NCI-H82 treated with DMSO at 0.1 percent for 48 hours (cell line): Measurements from ENCODE around the gene FMN2.

Experiments
- DNase-seq: peaks from one replicate; lab custom pipeline; 2025; ENCODE audit not compliant: unreplicated experiment; lab: John Stamatoyannopoulos, UW

Gene FMN2

GRCh38 chr1:240475832-240476231 lies 384.1 kb downstream of the FMN2 start:
- no peak for DNase-seq

GRCh38 chr1:240478536-240478935 lies 386.9 kb downstream of the FMN2 start:
- DNase-seq = no peak

DNA sequence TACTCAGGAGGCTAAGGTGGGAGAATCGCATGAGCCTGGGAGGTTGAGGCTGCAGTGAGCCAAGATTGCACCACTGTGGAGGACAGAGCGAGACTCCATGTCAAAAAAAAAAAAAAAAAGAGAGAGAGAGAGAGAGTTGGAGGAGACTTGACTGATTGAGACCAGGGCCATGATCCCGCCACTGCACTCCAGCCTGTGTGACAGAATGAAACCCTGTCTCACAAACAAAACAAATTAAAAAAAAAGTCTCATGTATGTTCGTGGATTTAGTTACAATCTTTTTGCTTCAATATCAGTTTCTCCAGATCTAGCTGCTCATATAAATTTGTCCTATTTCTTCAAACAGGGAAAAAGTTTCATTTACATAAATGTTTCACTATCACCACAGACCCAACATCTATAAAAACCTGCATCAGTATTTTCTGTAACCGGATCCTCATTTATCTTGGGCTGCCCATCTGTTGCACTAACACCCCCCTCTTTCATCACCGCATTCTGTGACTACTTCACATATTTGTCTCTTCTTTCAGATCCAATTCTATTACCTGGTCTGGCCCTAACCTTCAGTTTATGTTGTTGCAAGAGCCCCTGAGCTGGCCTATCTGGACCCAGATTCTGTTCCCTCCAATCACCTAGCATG lies 393.2 kb downstream of the FMN2 start:
- no peak for DNase-seq

- DNase-seq = no peak
These were observed 394.9 kb downstream of the FMN2 start for GRCh38 chr1:240486611-240487010.

DNA sequence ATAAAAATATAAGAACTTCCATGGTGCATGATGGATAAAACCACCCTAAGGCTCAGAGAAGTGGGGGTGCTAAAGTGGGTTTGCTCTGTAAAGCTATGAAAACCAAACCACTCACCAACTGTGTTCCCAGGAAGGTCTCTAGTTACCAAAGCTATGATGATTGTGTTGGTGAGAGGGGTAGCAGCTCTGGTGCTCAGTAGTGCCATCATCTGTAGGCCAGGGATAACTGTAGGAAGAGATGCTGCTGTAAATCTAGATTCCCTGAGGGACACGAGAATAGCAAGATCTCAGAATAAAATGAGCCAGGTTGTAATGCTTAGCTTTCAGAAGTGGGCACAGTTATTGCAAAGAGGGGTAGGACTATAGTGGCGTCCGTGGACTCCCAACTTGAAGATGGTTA lies 395.8 kb downstream of the FMN2 start:
- no peak for DNase-seq

DNA sequence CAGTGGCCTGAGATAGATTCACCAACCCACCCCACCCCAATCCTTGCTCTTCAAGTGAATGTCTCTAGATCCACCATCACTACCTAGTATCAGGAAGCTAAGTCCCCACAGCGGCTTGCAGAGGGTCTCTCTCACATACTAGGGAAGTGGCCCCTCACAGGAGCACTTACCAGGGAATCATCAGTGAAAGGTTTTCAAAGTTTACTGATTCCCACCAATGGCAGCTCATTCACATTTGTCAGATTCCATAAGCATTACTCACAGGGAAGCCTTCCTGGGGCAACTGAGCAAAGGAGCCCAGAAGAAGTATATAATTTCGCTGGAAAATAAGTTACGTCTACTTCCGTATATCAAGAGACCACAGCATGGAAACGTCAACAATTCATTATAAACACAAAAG lies 399.5 kb downstream of the FMN2 start:
- no peak for DNase-seq

- no peak for DNase-seq
These were observed 400.1 kb downstream of the FMN2 start for GRCh38 chr1:240491796-240492195.

DNA sequence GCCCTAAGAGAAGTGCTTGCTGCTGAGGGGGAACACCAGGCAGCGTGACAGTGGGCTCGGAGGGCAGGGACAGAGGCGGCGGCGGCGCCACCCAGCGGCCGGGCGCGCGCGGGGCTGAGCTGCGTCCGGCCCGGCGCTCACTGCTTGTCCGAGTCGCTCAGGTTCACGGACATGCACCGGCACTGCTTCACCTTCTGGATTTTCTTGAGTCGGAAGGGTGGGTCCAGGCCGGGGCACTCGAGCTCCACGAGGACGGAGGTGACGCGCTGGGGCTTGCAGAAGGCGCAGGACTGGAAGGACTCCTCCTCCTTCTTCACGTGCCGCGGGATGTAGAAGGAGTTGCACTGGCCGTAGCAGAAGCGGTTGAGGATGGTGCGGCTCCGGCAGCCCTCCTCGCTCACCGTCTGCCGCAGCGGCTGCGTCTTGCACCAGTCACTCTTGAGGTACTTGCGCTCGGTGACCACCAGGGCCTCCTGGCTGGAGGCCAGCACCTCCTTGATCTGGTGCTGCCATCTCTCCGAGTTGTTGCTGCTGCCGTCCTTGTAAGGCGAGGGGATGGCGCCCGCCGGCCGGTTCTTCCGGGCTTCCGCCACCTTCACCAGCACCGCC lies 401.3 kb downstream of the FMN2 start:
- DNase-seq = peak; percentile 41

DNA sequence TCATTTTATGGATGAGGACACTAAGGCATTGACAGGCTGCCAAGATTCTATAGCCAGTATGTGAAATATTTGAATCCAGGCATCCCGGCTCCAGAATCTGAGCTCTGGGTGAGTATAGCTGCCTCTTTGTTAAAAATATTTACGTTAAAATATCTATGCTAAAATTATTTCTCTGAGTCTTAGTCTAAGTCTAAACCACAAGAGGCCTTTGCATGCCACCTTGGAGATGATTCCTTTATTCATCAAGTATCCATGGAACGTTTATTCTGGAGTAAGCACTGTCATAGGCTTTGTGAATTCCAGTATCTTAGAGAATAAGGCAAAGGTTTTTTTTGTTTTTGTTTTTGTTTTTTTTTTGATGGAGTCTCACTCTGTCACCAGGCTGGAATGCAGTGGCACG lies 403.9 kb downstream of the FMN2 start:
- no peak for DNase-seq

DNA sequence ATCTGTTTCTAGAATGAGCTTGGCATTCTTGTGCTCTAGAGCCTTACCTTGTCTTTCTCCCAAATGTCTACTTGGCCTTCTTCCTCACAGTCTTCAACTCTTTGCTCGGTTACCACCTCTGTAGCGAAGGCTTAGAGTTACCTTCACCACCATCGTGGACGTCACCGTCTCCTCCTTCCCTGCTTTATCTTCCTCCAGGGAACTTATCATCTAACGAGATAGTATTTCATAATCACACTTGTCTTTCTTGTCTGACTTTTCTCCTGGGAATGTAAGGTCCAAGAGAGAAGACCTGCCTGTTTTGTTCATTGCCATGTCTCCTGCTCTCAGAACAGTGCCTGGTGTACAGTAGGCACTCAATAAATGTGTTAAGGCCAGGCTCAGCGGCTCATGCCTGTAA lies 404.7 kb downstream of the FMN2 start:
- no peak for DNase-seq

DNA sequence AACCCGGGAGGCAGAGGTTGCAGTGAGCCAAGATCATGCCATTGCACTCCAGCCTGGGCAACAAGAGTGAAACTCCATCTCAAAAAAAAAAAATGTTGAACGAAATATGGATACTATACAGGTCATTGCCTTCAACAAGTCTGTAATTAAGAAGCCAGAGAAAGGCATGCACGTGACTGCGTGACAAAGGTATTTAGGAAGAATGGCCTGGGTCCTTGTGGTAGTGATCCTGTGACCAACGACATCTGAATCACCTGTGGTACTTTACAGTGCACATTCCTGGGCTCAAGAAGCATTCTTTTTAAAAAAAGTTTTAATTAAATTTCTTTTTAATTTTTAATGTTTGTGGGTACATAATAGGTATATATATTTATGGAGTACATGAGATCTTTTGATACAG lies 405.3 kb downstream of the FMN2 start:
- no peak for DNase-seq

GRCh38 chr1:240497908-240498307 lies 406.2 kb downstream of the FMN2 start:
- DNase-seq = no peak

- DNase-seq = no peak
These were observed 406.7 kb downstream of the FMN2 start for GRCh38 chr1:240498335-240498734.

DNA sequence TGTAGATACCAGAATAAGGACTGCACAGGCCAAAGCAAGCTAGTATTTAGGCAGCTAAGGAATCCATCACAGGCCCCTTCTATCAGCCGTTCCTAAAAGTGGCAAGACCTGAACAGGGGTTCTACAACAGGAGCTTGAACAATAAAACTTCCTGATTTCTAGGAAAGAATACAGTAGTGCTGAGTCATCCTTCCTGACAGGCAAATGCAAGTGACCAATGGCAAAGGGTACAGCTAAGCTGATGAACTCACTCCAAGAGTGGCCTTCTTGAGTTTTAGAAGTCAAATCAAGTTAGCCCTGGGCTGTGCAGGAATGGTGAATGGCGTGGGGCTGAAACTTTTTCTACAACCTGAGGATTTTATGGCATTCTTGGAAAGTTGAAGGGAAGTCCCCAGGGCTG lies 407.3 kb downstream of the FMN2 start:
- DNase-seq = no peak

- no peak for DNase-seq
These were observed 409.0 kb downstream of the FMN2 start for GRCh38 chr1:240500647-240501046.

- DNase-seq = no peak
These were observed 409.4 kb downstream of the FMN2 start for GRCh38 chr1:240501115-240501514.

- no peak for DNase-seq
These were observed 411.4 kb downstream of the FMN2 start for GRCh38 chr1:240503036-240503435.

GRCh38 chr1:240503558-240503957 lies 411.9 kb downstream of the FMN2 start:
- DNase-seq = no peak

GRCh38 chr1:240506176-240506575 lies 414.5 kb downstream of the FMN2 start:
- no peak for DNase-seq

DNA sequence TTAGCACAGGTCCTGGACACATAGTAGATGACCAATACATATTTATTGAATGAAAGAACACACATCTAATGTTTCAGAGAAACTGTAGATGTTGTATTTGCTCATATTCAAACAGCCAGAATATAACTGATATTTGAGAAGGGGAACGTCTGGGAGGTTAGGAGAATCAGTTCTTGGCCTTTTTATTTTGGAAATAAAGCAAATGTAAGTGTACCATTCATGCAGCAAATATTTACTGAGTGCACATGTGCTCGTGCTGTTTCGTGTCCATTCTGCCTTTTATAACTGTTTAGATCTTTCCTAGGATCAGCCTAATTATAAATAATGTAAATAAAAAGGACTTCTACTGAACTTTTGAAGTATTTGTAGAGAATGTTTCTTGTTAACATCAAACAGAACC lies 416.5 kb downstream of the FMN2 start:
- DNase-seq = no peak

DNA sequence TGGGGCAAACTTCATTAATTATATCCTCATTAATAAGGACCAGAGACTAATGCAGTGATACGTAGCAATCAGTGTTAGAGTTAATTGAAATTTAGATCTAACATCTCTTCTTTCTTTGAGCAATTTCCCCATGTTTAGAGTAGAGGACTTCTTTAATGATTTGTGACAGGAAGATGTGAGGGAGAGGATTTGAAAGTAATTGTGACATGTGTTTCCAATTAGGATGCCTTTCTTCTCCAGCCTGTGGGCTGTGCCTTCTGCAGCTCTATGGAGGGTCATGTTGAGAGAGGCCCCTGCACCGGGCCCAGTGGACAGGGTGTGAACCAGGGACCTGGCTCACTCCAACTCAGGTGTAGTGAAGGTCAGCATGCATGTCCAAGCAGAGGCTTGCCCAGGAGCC lies 417.3 kb downstream of the FMN2 start:
- DNase-seq = no peak

GRCh38 chr1:240511789-240512188 lies 420.1 kb downstream of the FMN2 start:
- no peak for DNase-seq

- no peak for DNase-seq
These were observed 423.8 kb downstream of the FMN2 start for GRCh38 chr1:240515505-240515904.
